Measurements from ENCODE around the gene JAZF1.

The JAZF1 gene

GRCh38 chr7:28075674-28076358 lies 104.8 kb downstream of the JAZF1 start:
- no peak for DNase-seq (ENCODE audit: low read depth)

- DNase-seq (ENCODE audit: low read depth) = no peak
Observed at GRCh38 chr7:28072876-28073514, 107.6 kb downstream of the JAZF1 start.

- DNase-seq (ENCODE audit: low read depth) = no peak
Observed at GRCh38 chr7:28071570-28071969, 109.0 kb downstream of the JAZF1 start.

DNA sequence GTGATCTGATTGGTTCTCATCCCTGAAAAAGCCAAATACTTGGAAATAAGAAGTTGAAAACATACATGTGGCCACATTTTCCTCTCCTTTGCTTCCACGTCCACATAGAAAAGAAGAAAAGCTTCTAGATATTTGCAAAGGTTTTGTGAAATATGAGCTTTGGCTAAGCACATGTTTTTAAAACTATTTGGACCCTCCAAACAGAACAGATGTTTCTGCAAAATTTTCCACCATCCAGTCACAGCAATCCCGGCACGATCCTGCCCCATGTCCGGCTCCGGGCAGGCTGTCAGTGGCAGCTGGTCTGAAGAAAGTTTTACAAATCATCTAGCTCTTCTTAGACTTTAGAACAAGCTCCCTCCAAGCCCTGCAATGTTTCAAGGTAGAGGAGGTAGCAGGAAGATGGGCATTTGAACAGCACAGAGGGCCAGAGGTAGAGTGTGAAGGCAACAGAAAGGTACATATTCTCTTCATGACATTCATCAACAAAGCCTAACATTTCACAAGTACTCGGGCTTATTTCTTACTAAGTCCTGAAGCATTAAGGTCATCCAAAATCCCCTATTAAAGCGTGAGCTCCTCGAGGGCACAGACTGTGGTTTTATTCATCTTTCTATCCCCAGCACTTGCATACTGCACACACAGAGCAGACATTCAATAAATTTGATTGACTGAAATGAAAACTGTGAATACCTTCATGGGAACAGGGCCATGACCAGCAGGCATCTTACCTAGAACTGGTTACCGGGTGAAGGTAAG lies 110.1 kb downstream of the JAZF1 start:
- DNase-seq (ENCODE audit: low read depth) = no peak

DNA sequence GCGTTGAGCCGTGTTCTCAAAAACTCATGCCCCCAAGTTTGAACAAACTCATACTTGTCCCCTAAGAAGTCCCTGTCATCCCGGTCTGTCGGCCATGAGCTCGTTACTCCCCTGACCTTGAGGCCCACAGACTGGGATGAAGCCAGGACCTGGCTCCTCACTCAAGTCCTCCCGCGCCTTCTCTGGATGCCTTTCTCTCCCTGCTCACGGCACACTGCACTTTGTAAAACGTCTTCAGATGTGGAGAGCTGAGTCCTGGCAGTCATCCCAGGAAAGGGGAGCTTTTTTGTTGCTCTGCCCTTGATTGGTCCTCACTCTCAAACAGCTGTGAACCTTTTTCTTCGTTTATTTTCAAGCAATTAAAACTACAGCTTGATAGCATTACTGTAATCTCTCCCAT lies 110.8 kb downstream of the JAZF1 start:
- DNase-seq (ENCODE audit: low read depth) = no peak

DNA sequence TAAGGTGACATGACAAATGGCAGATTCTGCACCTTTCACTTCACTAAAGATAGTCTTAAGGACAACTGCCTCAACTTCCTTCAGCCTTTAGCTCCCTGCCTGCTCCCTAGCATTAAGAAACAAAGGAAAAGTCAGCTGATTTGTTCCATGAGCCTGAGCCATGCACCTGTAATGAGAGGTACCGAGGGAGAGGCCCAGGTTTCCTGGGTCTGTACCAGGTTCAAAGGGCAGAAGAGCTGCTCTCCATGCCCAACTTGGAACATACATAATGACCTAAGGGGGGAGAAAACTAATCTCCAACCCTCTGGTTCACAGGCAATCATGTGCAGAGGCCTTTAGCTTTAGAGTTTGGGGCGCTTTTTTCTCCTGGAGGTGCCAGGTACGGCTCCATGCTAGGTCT lies 111.2 kb downstream of the JAZF1 start:
- no peak for DNase-seq (ENCODE audit: low read depth)

- no peak for DNase-seq (ENCODE audit: low read depth)
Observed at GRCh38 chr7:28068811-28069216, 111.8 kb downstream of the JAZF1 start.

DNA sequence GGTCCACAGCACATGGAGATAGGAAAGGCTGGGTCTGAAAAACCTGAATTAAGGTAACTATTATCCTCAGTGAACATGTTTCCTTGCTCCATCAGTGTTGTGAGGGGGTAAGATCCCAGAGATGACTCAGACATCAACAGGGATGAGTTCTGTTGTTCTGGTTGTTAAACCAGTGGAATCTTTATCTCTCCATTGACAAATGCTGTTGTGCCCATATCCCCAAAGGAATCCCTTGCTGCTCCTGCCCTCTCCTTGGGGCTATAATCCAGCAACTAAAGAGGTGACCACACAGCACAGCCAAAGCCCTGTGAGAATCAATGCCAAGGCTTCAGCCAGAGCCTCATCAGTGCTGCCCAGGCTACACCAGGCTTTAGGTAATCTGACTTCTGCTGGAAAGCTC lies 113.4 kb downstream of the JAZF1 start:
- DNase-seq (ENCODE audit: low read depth) = no peak

- no peak for DNase-seq (ENCODE audit: low read depth)
Observed at GRCh38 chr7:28065721-28066285, 114.8 kb downstream of the JAZF1 start.

DNA sequence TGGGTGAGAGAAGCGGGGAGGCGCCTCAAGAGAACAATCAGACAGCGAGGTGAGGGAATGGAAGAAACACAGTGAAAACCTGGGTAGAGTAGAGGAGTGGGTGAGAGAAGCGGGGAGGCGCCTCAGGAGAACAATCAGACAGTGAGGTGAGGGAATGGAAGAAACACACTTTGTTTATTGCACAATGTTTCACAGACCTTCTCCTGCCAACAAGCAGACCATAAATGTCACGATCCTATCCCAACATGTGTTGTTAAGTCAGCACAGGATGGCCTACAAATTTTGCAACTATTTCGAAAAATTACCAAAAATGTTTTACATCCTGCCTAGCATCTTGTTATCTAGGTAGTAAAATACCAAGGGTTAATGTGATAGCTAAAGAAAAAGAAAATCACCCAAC lies 115.3 kb downstream of the JAZF1 start:
- DNase-seq (ENCODE audit: low read depth) = no peak

DNA sequence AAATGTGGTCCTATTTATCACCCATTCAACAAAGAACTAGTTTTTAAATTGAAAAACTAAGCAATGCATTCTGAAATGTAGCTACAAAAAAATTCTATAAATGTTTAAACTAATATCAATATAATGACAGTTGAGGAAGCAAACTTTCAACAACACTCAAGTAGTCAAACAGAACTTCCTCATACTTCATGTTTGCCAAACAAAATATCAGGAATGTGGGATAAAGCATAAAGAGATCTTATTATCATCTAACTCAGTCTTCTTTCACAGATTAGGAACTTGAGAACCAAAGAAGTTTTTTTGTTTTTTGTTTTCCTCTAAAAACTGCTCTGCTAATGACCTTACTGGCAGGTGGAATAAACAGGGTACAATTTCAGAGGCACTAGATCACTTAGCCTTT lies 116.2 kb downstream of the JAZF1 start:
- DNase-seq (ENCODE audit: low read depth) = no peak

DNA sequence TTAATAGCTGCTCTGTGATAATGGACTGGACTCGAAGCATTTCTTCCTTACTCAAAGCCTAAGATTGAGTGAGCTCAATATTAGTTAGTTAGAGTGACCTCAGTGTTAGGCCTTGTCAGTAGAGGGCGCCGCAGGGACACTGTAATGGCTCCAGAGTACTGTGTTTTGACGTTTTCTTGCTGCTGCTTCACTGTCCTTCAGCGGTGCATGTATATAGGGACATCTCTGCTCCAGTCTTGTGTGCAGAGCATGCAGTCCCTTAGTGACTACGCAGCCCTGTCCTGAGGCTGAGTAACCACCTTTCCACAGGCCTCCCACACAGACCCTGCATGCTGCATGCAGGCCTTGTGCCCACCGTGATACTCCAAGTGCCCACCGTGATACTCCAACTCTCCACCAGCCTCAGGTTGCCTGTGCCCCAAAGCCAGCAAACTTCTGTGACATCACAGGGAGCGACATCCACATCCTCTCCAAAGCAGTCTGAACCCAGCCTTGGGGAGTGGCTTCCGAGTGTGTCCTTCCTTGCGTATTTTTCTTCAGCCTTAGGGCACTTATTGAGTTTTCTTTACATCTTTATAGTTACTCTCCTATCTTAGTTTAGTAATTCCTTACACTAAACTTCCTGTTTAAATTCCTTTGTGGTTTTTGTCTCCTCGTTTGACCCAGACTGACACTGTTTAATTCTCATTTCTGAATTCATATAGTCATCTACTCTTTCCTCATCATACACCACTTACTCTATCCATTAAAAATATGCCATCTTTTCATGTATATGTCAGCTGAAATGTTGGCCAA lies 118.2 kb downstream of the JAZF1 start:
- peak; percentile 7 for DNase-seq (ENCODE audit: low read depth)

DNA sequence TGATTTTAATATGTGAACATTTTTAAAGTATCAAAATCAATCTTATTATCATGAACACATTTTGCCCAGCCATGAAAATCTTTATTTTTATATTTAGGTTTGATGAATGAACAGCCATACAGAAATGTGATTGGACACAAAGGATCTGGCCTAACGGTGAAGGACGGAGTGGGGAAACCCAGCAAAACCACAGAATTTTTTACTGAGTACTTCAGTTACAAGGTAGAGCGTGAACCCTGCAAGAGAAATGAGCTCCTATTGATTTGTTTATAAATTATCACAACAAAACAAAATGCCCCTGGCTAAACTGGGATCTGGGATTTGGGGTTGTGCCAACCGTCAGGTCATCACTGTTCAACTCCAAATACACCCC lies 118.8 kb downstream of the JAZF1 start:
- no peak for DNase-seq (ENCODE audit: low read depth)

GRCh38 chr7:28060371-28060950 lies 120.1 kb downstream of the JAZF1 start:
- no peak for DNase-seq (ENCODE audit: low read depth)

DNA sequence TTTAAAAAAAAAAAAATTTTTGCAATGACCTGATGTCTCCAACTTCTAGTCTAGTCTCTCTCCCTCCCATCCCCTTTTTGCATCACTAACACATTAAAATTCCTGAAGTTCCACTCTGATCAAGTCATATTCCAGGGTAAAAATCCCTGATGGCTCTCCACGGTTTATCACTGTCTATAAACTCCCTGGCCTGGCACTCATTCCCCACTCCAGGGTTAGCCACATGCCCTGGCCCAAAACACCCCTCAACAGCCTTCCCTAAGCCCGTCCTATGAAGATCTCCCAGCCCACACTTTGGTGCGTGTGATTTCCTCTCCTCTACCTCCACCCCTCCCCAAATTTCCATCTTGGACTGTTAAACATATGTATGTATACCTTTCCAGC lies 125.4 kb downstream of the JAZF1 start:
- no peak for DNase-seq (ENCODE audit: low read depth)

- no peak for DNase-seq (ENCODE audit: low read depth)
Observed at GRCh38 chr7:28054531-28055160, 125.9 kb downstream of the JAZF1 start.

GRCh38 chr7:28052933-28053332 lies 127.7 kb downstream of the JAZF1 start:
- DNase-seq (ENCODE audit: low read depth) = no peak

DNA sequence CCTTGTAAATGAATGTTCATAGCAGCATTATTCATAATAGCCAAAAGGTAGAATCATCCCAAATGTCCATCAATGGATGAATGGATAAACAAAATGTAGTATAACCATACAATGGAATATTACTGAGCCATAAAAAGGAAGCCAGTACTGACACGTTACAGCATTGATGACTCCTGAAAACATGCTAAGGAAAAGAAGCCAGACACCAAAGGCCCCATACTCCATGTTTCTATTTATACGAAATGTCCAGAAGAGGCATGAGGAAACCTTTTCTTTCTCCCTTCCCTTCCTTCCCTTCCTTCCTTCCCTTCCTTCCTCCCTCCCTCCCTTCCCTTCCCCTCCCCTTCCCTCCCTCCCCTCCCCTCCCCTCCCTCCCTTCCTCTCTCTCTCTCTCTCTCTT lies 131.9 kb downstream of the JAZF1 start:
- no peak for DNase-seq (ENCODE audit: low read depth)

- DNase-seq (ENCODE audit: low read depth) = no peak
Observed at GRCh38 chr7:28046035-28046434, 134.6 kb downstream of the JAZF1 start.

- no peak for DNase-seq (ENCODE audit: low read depth)
Observed at GRCh38 chr7:28045592-28045991, 135.0 kb downstream of the JAZF1 start.

DNA sequence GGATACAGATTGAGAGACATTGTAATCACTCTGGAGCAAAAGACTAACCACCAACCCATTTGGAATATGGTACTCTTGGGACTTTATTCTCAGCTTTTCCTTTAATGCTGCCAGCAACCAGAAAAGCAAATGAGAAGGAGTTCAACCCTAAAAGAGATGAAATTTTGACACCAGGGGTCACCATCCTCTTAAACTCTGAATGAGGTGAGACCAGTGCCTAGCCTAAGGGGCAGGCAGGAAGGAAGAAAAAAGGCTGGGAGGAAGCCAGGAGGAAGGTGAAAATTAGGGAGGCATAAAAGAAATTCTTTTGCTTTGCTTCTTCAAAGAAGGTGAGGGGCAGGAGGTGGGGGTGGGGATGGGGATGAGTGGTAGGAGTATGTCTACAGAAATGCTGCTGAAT lies 135.8 kb downstream of the JAZF1 start:
- no peak for DNase-seq (ENCODE audit: low read depth)

All from stimulated activated CD4-positive, alpha-beta T cell treated with anti-CD3 and anti-CD28 coated beads, Interleukin-2, amount 100 ng/mL, for 4 hours (primary cell).